Neural progenitor cell (in vitro differentiated cells): ENCODE data around the gene RBBP9. TPM values are rescaled to one million over a fixed set of nuclear protein-coding genes. Genes with fewer than 3 reads are reported as not detected.
"Not testable (repeated sequence)": the region's sequence is repeated elsewhere in the genome, so short reads cannot be mapped to it uniquely, and the experiment has no call there.

Experiments used
- DNase-seq: peaks from one replicate; pipeline ENCODE4 v3.0.0-alpha.2; 2016; ENCODE audit warnings: low spot score
- H2AFZ ChIP-seq: fragments of 200-600 bp; sonication (generic); replicated peaks from 2 replicates; pipeline ENCODE4 v1.6.1; 2016; ENCODE audit warnings: antibody characterized with exemption
- H3F3A ChIP-seq: fragments of 200-600 bp; sonication (generic); 2 replicates; pipeline ENCODE4 v1.6.1; 2016; ENCODE audit warnings: antibody characterized with exemption, low read depth
- H3K27ac ChIP-seq: fragments of 200-600 bp; sonication (generic); 2 replicates; pipeline ENCODE4 v1.5.1; 2016; ENCODE audit warnings: mild to moderate bottlenecking
- H3K27me3 ChIP-seq: fragments of 200-600 bp; sonication (generic); 2 replicates; pipeline ENCODE4 v1.6.1; 2016; ENCODE audit warnings: mild to moderate bottlenecking, moderate library complexity
- H3K36me3 ChIP-seq: fragments of 200-600 bp; sonication (generic); 2 replicates; pipeline ENCODE4 v1.5.1; 2016
- H3K4me1 ChIP-seq: fragments of 200-600 bp; sonication (generic); 2 replicates; pipeline ENCODE4 v1.6.1; 2016; ENCODE audit warnings: mixed run types
- H3K4me2 ChIP-seq: fragments of 200-600 bp; sonication (generic); 2 replicates; pipeline ENCODE4 v1.6.1; 2016
- H3K4me3 ChIP-seq: fragments of 200-600 bp; sonication (generic); 2 replicates; pipeline ENCODE4 v1.5.1; 2016
- H3K79me2 ChIP-seq: fragments of 200-600 bp; sonication (generic); 2 replicates; pipeline ENCODE4 v1.6.1; 2016; ENCODE audit warnings: low read depth
- H3K9ac ChIP-seq: fragments of 200-600 bp; sonication (generic); 2 replicates; pipeline ENCODE4 v1.6.1; 2016
- H3K9me3 ChIP-seq: fragments of 200-600 bp; sonication (generic); 2 replicates; pipeline ENCODE4 v1.5.1; 2016; ENCODE audit warnings: low read depth
- H4K20me1 ChIP-seq: fragments of 200-600 bp; sonication (generic); 2 replicates; pipeline ENCODE4 v1.6.1; 2016; ENCODE audit warnings: low read depth
- H3K27ac Mint-ChIP-seq: 3 replicates; pipeline ENCODE4 v1.8.0; 2021; ENCODE audit warnings: mixed read lengths
- H3K27me3 Mint-ChIP-seq: 2 replicates; pipeline ENCODE4 v1.8.0; 2022; ENCODE audit warnings: low read depth, mild to moderate bottlenecking, inconsistent platforms, moderate library complexity, mixed read lengths; ENCODE audit not compliant: insufficient read depth
- H3K36me3 Mint-ChIP-seq: 3 replicates; pipeline ENCODE4 v1.8.0; 2021; ENCODE audit warnings: mixed read lengths
- H3K4me1 Mint-ChIP-seq: 3 replicates; pipeline ENCODE4 v1.8.0; 2021; ENCODE audit warnings: mixed read lengths
- H3K4me3 Mint-ChIP-seq: 3 replicates; pipeline ENCODE4 v1.8.0; 2021; ENCODE audit warnings: mild to moderate bottlenecking, moderate library complexity, mixed read lengths
- H3K9me3 Mint-ChIP-seq: 3 replicates; pipeline ENCODE4 v1.8.0; 2020; ENCODE audit warnings: mixed read lengths
- EZH2 ChIP-seq: fragments of 200-600 bp; sonication (generic); IDR thresholded peaks from 2 replicates; pipeline ENCODE4 v1.6.1; 2017; ENCODE audit warnings: antibody characterized with exemption, mild to moderate bottlenecking, moderate library complexity
- EZH2phosphoT487 ChIP-seq: fragments of 200-600 bp; sonication (generic); IDR thresholded peaks from 2 replicates; pipeline ENCODE4 v1.6.1; 2017; ENCODE audit warnings: antibody characterized with exemption
- total RNA-seq: library from RNA; depleted of rRNA; stranded (reverse); fragments of >200 nt; gene quantifications from 2 replicates; pipeline ENCODE4 v1.2.3, GENCODE V29; 2015; ENCODE audit warnings: low replicate concordance
- TF ChIP-seq, protein P1 (sequence below): fragments of 200-600 bp; sonication (generic); IDR thresholded peaks from 2 replicates; pipeline ENCODE4 v1.5.1; 2017; ENCODE audit warnings: antibody characterized with exemption, mild to moderate bottlenecking

The RBBP9 gene
- total RNA-seq, 1 donor from 2014 or later: 45.8 TPM

DNA sequence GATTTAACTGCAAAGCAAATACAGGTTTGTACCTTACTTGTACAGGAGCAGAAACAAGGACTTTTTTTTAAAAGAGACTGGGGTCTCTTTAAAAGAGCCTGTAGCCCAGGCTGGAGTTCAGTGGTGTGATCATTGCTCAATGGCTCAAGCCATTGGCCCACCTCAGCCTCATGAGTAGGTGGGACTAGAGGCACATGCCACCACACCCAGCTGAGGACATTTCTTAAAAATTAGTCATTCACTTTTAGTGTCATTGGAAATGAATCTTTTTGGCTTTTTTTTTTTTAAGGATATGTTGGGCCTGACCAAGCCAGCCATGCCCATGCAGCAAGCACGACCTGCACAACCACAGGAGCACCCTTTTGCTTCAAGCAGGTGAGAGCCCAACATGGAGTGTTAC, 27.6 kb upstream of the RBBP9 start:
- H3K4me3 Mint-ChIP-seq: no peak overlapping the region
- Histone ChIP-seq H3K27ac (no peak overlapping the region), H4K20me1 (no peaks in the 10 kb centered on the region), H3F3A (no peaks in the 10 kb centered on the region), H2AFZ (no peak overlapping the region), H3K4me3 (no peak overlapping the region), H3K9ac (no peak overlapping the region), H3K4me1 (no peaks in the 10 kb centered on the region), H3K4me2 (no peak overlapping the region), H3K79me2 (no peaks in the 10 kb centered on the region), H3K36me3 (peaks cover 5% of the 10 kb centered on the region), H3K27me3 (no peaks in the 10 kb centered on the region), H3K9me3 (no peaks in the 10 kb centered on the region)
- H3K9me3 Mint-ChIP-seq: no peaks in the 10 kb centered on the region
- no peaks in the 10 kb centered on the region for H3K27me3 Mint-ChIP-seq
- no peaks in the 10 kb centered on the region for H3K4me1 Mint-ChIP-seq
- no peak for TF ChIP-seq EZH2phosphoT487
- TF ChIP-seq, protein P1, sequence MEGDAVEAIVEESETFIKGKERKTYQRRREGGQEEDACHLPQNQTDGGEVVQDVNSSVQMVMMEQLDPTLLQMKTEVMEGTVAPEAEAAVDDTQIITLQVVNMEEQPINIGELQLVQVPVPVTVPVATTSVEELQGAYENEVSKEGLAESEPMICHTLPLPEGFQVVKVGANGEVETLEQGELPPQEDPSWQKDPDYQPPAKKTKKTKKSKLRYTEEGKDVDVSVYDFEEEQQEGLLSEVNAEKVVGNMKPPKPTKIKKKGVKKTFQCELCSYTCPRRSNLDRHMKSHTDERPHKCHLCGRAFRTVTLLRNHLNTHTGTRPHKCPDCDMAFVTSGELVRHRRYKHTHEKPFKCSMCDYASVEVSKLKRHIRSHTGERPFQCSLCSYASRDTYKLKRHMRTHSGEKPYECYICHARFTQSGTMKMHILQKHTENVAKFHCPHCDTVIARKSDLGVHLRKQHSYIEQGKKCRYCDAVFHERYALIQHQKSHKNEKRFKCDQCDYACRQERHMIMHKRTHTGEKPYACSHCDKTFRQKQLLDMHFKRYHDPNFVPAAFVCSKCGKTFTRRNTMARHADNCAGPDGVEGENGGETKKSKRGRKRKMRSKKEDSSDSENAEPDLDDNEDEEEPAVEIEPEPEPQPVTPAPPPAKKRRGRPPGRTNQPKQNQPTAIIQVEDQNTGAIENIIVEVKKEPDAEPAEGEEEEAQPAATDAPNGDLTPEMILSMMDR: no peak
- no peak for TF ChIP-seq EZH2
- no peak overlapping the region for H3K27ac Mint-ChIP-seq
- H3K36me3 Mint-ChIP-seq: peaks cover 20% of the 10 kb centered on the region
- no peak for DNase-seq

DNA sequence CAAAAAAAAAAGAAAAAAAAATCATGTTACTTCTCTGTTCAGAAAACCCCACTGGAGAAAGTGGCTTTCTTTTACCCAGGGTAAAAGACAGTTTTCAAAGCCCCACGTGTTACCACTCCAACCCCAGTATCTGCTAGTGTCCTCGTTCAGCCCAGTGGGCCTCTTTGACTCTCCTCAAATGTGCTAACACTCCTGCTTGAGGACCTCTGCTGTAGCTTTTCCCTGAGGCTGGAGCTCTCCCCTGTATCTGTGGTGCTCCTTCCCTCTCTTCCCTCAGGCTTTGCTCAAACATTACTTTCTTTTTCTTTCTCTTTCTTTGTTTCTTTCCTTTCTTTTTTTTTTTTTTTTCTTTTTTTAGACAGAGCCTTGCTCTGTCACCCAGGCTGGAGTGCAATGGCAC, 26.0 kb upstream of the RBBP9 start:
- H2AFZ ChIP-seq: no peak overlapping the region
- no peaks in the 10 kb centered on the region for H4K20me1 ChIP-seq
- Mint-ChIP-seq H3K27me3 (no peaks in the 10 kb centered on the region), H3K36me3 (peaks cover 10% of the 10 kb centered on the region), H3K27ac (no peak overlapping the region), H3K9me3 (no peaks in the 10 kb centered on the region), H3K4me3 (no peak overlapping the region), H3K4me1 (no peaks in the 10 kb centered on the region)
- no peak overlapping the region for H3K4me2 ChIP-seq
- no peaks in the 10 kb centered on the region for H3K9me3 ChIP-seq
- TF ChIP-seq EZH2: no peak
- TF ChIP-seq EZH2phosphoT487: no peak
- TF ChIP-seq, protein P1: no peak
- no peaks in the 10 kb centered on the region for H3K4me1 ChIP-seq
- no peaks in the 10 kb centered on the region for H3K27me3 ChIP-seq
- H3K27ac ChIP-seq: no peak overlapping the region
- H3K4me3 ChIP-seq: no peak overlapping the region
- no peak overlapping the region for H3K9ac ChIP-seq
- DNase-seq: no peak
- no peaks in the 10 kb centered on the region for H3K79me2 ChIP-seq
- no peaks in the 10 kb centered on the region for H3F3A ChIP-seq
- H3K36me3 ChIP-seq: peaks cover 5% of the 10 kb centered on the region

DNA sequence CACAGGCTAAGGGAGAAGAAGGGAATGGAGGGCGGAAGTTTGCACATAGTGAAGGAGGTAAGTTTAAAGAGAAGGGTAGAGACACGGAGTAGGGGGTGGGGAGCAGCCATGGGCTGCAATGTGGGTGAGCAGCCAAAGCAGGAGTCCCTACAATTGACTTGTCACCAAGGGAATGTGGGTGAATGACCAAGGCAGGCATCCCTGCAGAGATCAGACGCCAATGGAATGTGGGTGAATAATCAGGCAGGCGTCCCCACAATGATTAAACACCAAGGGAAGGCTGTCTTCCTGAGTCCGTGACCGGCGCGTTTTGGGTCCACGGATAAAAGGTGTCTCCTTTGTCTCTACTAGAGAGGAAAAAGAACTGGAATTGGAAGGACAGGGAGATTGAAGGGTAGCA, 25.0 kb upstream of the RBBP9 start:
- H3K27ac ChIP-seq, H3K27me3 ChIP-seq, H3K4me1 ChIP-seq, H3K4me1 Mint-ChIP-seq, H3F3A ChIP-seq, DNase-seq, H3K9ac ChIP-seq, H3K9me3 Mint-ChIP-seq, H3K9me3 ChIP-seq, H3K4me3 ChIP-seq, H3K36me3 Mint-ChIP-seq, H3K27ac Mint-ChIP-seq, H3K36me3 ChIP-seq, H2AFZ ChIP-seq, H3K79me2 ChIP-seq, H3K4me3 Mint-ChIP-seq, H3K4me2 ChIP-seq, H3K27me3 Mint-ChIP-seq, H4K20me1 ChIP-seq: not testable (repeated sequence)

DNA sequence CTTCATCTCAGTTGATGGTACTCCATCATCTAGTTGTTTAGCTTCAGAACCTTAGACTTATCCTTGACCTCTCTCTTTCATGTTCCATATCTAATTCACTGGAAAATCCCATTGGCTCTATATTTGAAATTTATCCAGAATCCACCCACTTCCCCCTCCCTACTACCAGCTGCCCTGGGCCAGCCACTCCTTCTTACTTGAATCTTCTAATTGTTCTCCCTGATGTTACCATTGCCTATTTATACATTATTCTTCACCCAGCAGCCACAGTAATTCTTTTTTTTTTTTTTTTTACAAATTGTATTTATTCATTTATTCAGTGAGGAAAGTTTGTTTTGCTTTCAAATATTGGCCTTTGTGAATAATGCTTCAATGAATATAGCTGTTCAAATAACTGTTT, 18.9 kb upstream of the RBBP9 start:
- H3K79me2 ChIP-seq: peaks cover 6% of the 10 kb centered on the region
- no peak overlapping the region for H2AFZ ChIP-seq
- no peaks in the 10 kb centered on the region for H4K20me1 ChIP-seq
- Mint-ChIP-seq H3K4me3 (no peak overlapping the region), H3K4me1 (no peaks in the 10 kb centered on the region), H3K27ac (no peak overlapping the region), H3K9me3 (no peaks in the 10 kb centered on the region), H3K27me3 (no peaks in the 10 kb centered on the region), H3K36me3 (peaks cover 9% of the 10 kb centered on the region)
- peaks cover 26% of the 10 kb centered on the region for H3K36me3 ChIP-seq
- no peak overlapping the region for H3K4me2 ChIP-seq
- H3F3A ChIP-seq: no peaks in the 10 kb centered on the region
- TF ChIP-seq EZH2phosphoT487: no peak
- no peak for TF ChIP-seq EZH2
- TF ChIP-seq, protein P1: no peak
- no peaks in the 10 kb centered on the region for H3K9me3 ChIP-seq
- H3K4me1 ChIP-seq: no peaks in the 10 kb centered on the region
- no peaks in the 10 kb centered on the region for H3K27me3 ChIP-seq
- no peak for DNase-seq
- no peak overlapping the region for H3K4me3 ChIP-seq
- no peak overlapping the region for H3K27ac ChIP-seq
- no peak overlapping the region for H3K9ac ChIP-seq
